DOHH2 (cell line): Measurements from ENCODE around the gene SVIL.

Experiments used
- EZH2phosphoT487 ChIP-seq: fragments of 200-600 bp; sonication (generic); IDR thresholded peaks from 2 replicates; pipeline ENCODE4 v1.6.1; 2017; ENCODE audit warnings: borderline replicate concordance, mild to moderate bottlenecking, antibody characterized with exemption, low read length, moderate library complexity, mixed read lengths
- TF ChIP-seq, protein P1 (sequence below): fragments of 200-600 bp; sonication (generic); IDR thresholded peaks from one replicate; pipeline ENCODE4 v1.5.1; 2014; ENCODE audit warnings: antibody characterized with exemption, mild to moderate bottlenecking, low read depth, low read length; ENCODE audit not compliant: poor library complexity, severe bottlenecking

DNA sequence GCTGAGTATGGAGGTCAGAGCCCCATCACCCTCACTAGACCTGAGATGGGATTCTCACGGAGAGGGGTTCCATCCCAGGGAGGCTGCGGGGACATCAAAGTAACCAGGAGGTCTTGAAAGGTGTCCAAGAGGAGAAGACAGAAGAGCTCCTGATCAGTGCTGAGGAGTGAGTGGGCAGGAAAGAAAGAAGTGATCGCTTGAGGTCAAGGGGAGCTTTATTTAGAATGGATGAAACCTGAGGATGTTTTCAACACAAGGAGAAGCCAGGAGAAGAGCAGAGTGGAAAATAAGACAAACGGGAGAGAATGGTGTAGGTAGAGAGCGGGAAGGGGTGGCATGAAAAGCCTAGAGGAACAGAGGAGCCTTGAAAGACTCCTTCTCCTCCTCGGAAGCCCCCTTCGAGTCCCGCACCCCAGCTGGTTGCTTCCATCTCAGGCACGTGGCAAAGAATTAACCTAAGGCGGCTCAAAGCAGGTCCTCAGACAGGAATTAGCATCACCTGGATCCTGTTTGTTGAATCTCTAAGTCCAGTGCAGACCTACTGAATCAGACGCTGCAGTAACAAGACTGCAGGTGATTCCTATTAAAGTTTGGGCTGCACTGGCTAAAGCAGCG, 5.8 kb downstream of the SVIL start:
- TF ChIP-seq, protein P1, sequence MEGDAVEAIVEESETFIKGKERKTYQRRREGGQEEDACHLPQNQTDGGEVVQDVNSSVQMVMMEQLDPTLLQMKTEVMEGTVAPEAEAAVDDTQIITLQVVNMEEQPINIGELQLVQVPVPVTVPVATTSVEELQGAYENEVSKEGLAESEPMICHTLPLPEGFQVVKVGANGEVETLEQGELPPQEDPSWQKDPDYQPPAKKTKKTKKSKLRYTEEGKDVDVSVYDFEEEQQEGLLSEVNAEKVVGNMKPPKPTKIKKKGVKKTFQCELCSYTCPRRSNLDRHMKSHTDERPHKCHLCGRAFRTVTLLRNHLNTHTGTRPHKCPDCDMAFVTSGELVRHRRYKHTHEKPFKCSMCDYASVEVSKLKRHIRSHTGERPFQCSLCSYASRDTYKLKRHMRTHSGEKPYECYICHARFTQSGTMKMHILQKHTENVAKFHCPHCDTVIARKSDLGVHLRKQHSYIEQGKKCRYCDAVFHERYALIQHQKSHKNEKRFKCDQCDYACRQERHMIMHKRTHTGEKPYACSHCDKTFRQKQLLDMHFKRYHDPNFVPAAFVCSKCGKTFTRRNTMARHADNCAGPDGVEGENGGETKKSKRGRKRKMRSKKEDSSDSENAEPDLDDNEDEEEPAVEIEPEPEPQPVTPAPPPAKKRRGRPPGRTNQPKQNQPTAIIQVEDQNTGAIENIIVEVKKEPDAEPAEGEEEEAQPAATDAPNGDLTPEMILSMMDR = no peak
- TF ChIP-seq EZH2phosphoT487 = no peak
